HFF-Myc (cell line): ENCODE measurements around the gene SLC25A23.

Experiments
- DNase-seq: peaks from one replicate; pipeline ENCODE4 v3.0.0-alpha.2; 2011; ENCODE audit warnings: low read depth; ENCODE audit errors: extremely low read depth
- H3K4me3 ChIP-seq: replicated peaks from 2 replicates; pipeline ENCODE4 v1.5.1; 2011; ENCODE audit warnings: low read depth, mild to moderate bottlenecking, control low read depth, low read length
- CTCF ChIP-seq: IDR thresholded peaks from 2 replicates; pipeline ENCODE4 v1.5.1; 2012; ENCODE audit warnings: mild to moderate bottlenecking, low read depth, low read length, control low read depth; ENCODE audit errors: missing control alignments

SLC25A23 gene

GRCh38 chr19:6473647-6474046 lies 14.1 kb upstream of the SLC25A23 start:
- no peak for DNase-seq
- no peak overlapping the region for H3K4me3 ChIP-seq
- no peak for TF ChIP-seq CTCF

GRCh38 chr19:6472713-6473112 lies 13.1 kb upstream of the SLC25A23 start:
- TF ChIP-seq CTCF = no peak
- no peak for DNase-seq
- H3K4me3 ChIP-seq = no peak overlapping the region

- DNase-seq = no peak
- no peak for TF ChIP-seq CTCF
- H3K4me3 ChIP-seq = no peak overlapping the region
Observed at GRCh38 chr19:6471076-6471475, 11.5 kb upstream of the SLC25A23 start.

GRCh38 chr19:6470173-6470572 lies 10.6 kb upstream of the SLC25A23 start:
- H3K4me3 ChIP-seq = no peak overlapping the region
- no peak for TF ChIP-seq CTCF
- no peak for DNase-seq

- H3K4me3 ChIP-seq = no peak overlapping the region
- DNase-seq = no peak
- no peak for TF ChIP-seq CTCF
Observed at GRCh38 chr19:6467384-6467783, 7.8 kb upstream of the SLC25A23 start.

- TF ChIP-seq CTCF = no peak
- DNase-seq = no peak
- no peak overlapping the region for H3K4me3 ChIP-seq
Observed at GRCh38 chr19:6466526-6467248, 7.1 kb upstream of the SLC25A23 start.

- DNase-seq = no peak
- H3K4me3 ChIP-seq = no peak overlapping the region
- no peak for TF ChIP-seq CTCF
Observed at GRCh38 chr19:6465663-6466062, 6.1 kb upstream of the SLC25A23 start.
